H9 (cell line): ENCODE measurements around the gene TUT4. TPM values are rescaled to one million over a fixed set of nuclear protein-coding genes. Genes with fewer than 3 reads are reported as not detected.

Source experiments
- DNase-seq: peaks from one replicate; pipeline ENCODE4 v3.0.0-alpha.2; 2017
- H2AFZ ChIP-seq: one replicate; pipeline ENCODE4 v1.6.1; 2013; ENCODE audit warnings: mild to moderate bottlenecking, low read length, control low read depth, moderate library complexity
- H2AK5ac ChIP-seq: 2 replicates; pipeline ENCODE4 v1.6.1; 2013; ENCODE audit warnings: low read length, control low read depth, mixed read lengths; ENCODE audit not compliant: insufficient read length
- H2BK120ac ChIP-seq: one replicate; pipeline ENCODE4 v1.6.1; 2013; ENCODE audit warnings: low read depth, mild to moderate bottlenecking, low read length, control low read depth, inconsistent platforms; ENCODE audit not compliant: poor library complexity, severe bottlenecking
- H2BK12ac ChIP-seq: 2 replicates; pipeline ENCODE4 v1.6.1; 2013; ENCODE audit warnings: low read length, control low read depth, mixed read lengths, low read depth; ENCODE audit not compliant: insufficient read length
- H2BK15ac ChIP-seq: 2 replicates; pipeline ENCODE4 v1.6.1; 2013; ENCODE audit warnings: low read depth, low read length, control low read depth
- H2BK20ac ChIP-seq: one replicate; pipeline ENCODE4 v1.6.1; 2013; ENCODE audit warnings: low read depth, mild to moderate bottlenecking, low read length, control low read depth, inconsistent platforms; ENCODE audit not compliant: poor library complexity, severe bottlenecking
- H2BK5ac ChIP-seq: 2 replicates; pipeline ENCODE4 v1.6.1; 2013; ENCODE audit warnings: low read length, control low read depth, mixed read lengths; ENCODE audit not compliant: insufficient read length
- H3K14ac ChIP-seq: 2 replicates; pipeline ENCODE4 v1.6.1; 2013; ENCODE audit warnings: low read length, control low read depth; ENCODE audit not compliant: insufficient read depth
- H3K18ac ChIP-seq: 2 replicates; pipeline ENCODE4 v1.6.1; 2013; ENCODE audit warnings: low read depth, mild to moderate bottlenecking, mixed read lengths, low read length, control low read depth; ENCODE audit not compliant: insufficient read length
- H3K23ac ChIP-seq: 2 replicates; pipeline ENCODE4 v1.6.1; 2013; ENCODE audit warnings: low read length, control low read depth, mixed read lengths, low read depth; ENCODE audit not compliant: insufficient read length
- H3K23me2 ChIP-seq: 2 replicates; pipeline ENCODE4 v1.6.1; 2013; ENCODE audit warnings: low read depth, mild to moderate bottlenecking, mixed read lengths, low read length, control low read depth; ENCODE audit not compliant: insufficient read length, poor library complexity, severe bottlenecking
- H3K27ac ChIP-seq: 2 replicates; pipeline ENCODE4 v1.5.1; 2013; ENCODE audit warnings: low read length, control low read depth, mixed read lengths, low read depth; ENCODE audit not compliant: insufficient read length
- H3K27me3 ChIP-seq: 2 replicates; pipeline ENCODE4 v1.6.1; 2013; ENCODE audit warnings: low read length, control low read depth, inconsistent platforms; ENCODE audit not compliant: insufficient read depth
- H3K4ac ChIP-seq: 2 replicates; pipeline ENCODE4 v1.6.1; 2013; ENCODE audit warnings: low read depth, mild to moderate bottlenecking, control low read depth, inconsistent platforms, low read length, moderate library complexity
- H3K4me1 ChIP-seq: 2 replicates; pipeline ENCODE4 v1.6.1; 2013; ENCODE audit warnings: low read length, control low read depth, inconsistent platforms; ENCODE audit not compliant: insufficient read depth
- H3K4me2 ChIP-seq: 2 replicates; pipeline ENCODE4 v1.6.1; 2013; ENCODE audit warnings: low read length, control low read depth, mixed read lengths; ENCODE audit not compliant: insufficient read length, insufficient read depth
- H3K56ac ChIP-seq: 2 replicates; pipeline ENCODE4 v1.6.1; 2013; ENCODE audit warnings: low read depth, mild to moderate bottlenecking, mixed read lengths, low read length, control low read depth; ENCODE audit not compliant: insufficient read length
- H3K79me1 ChIP-seq: 2 replicates; pipeline ENCODE4 v1.6.1; 2013; ENCODE audit warnings: low read depth, mild to moderate bottlenecking, moderate library complexity, low read length, control low read depth, inconsistent platforms; ENCODE audit not compliant: insufficient read depth, poor library complexity, severe bottlenecking
- H3K79me2 ChIP-seq: 2 replicates; pipeline ENCODE4 v1.6.1; 2013; ENCODE audit warnings: low read length, control low read depth, inconsistent platforms; ENCODE audit not compliant: insufficient read depth
- H3K9ac ChIP-seq: 2 replicates; pipeline ENCODE4 v1.6.1; 2013; ENCODE audit warnings: low read length, control low read depth, mixed read lengths; ENCODE audit not compliant: insufficient read length; ENCODE audit errors: extremely low read depth
- H3K9me3 ChIP-seq: one replicate; pipeline ENCODE4 v1.6.1; 2013; ENCODE audit warnings: low read depth, low read length, inconsistent platforms; ENCODE audit not compliant: control insufficient read depth
- H3T11ph ChIP-seq: one replicate; pipeline ENCODE4 v1.6.1; 2013; ENCODE audit warnings: mild to moderate bottlenecking, low read length, control low read depth, inconsistent platforms
- H4K20me1 ChIP-seq: one replicate; pipeline ENCODE4 v1.6.1; 2013; ENCODE audit not compliant: control insufficient read depth, insufficient read length, insufficient read depth
- H4K5ac ChIP-seq: 2 replicates; pipeline ENCODE4 v1.6.1; 2013; ENCODE audit warnings: low read depth, mild to moderate bottlenecking, mixed read lengths, low read length, control low read depth; ENCODE audit not compliant: insufficient read length
- H4K8ac ChIP-seq: replicated peaks from 2 replicates; pipeline ENCODE4 v1.6.1; 2013; ENCODE audit warnings: low read length, control low read depth, mixed read lengths, low read depth; ENCODE audit not compliant: insufficient read length
- H4K91ac ChIP-seq: 2 replicates; pipeline ENCODE4 v1.6.1; 2013; ENCODE audit warnings: low read depth, mild to moderate bottlenecking, moderate library complexity, mixed read lengths, low read length, control low read depth; ENCODE audit not compliant: insufficient read length
- H3K27ac Mint-ChIP-seq, 3 experiments: 2 replicates in 2 of 3; 3 replicates in 1 of 3; pipeline ENCODE4 v1.8.0; 2020 to 2021; ENCODE audit warnings: mixed read lengths in 3 of 3, mild to moderate bottlenecking in 1 of 3, moderate library complexity in 1 of 3
- H3K27me3 Mint-ChIP-seq: 2 replicates; pipeline ENCODE4 v1.8.0; 2021; ENCODE audit warnings: low read depth, mild to moderate bottlenecking, moderate library complexity, mixed read lengths
- H3K36me3 Mint-ChIP-seq, 3 experiments: 2 replicates in 2 of 3; 3 replicates in 1 of 3; pipeline ENCODE4 v1.8.0; 2020 to 2021; ENCODE audit warnings: low read depth in 3 of 3, mixed read lengths in 3 of 3; ENCODE audit not compliant: insufficient read depth in 1 of 3
- H3K4me1 Mint-ChIP-seq, 2 experiments: 2 replicates each; pipeline ENCODE4 v1.8.0; 2020; ENCODE audit warnings: mixed read lengths in 2 of 2
- H3K4me3 Mint-ChIP-seq, 2 experiments: 2 replicates in 1 of 2; 3 replicates in 1 of 2; pipeline ENCODE4 v1.8.0; 2020 to 2021; ENCODE audit warnings: mild to moderate bottlenecking in 2 of 2, mixed read lengths in 2 of 2, moderate library complexity in 1 of 2
- H3K9me3 Mint-ChIP-seq, 2 experiments: 2 replicates in 1 of 2; 3 replicates in 1 of 2; pipeline ENCODE4 v1.8.0; 2020; ENCODE audit warnings: mild to moderate bottlenecking in 2 of 2, mixed read lengths in 2 of 2, moderate library complexity in 1 of 2
- WGBS: extraction: QIAGEN DNeasy Blood & Tissue Kit; methylation state at CpG from one replicate; pipeline ENCODE4 v1.1.7; 2013; ENCODE audit warnings: missing lambda C conversion rate, low lambda C conversion rate, mixed read lengths; ENCODE audit not compliant: insufficient read length; ENCODE audit errors: extremely low coverage; 5-methylcytosine and 5-hydroxymethylcytosine counted together
- total RNA-seq: library from RNA; stranded (reverse); gene quantifications from 2 replicates; pipeline ENCODE4 v1.2.1, GENCODE V29; 2021
- TF ChIP-seq, protein P1 (sequence below): fragments of 200-600 bp; sonication (generic); conservative IDR thresholded peaks from 3 replicates; pipeline ENCODE4 v1.8.0; 2021; ENCODE audit warnings: antibody characterized with exemption, mild to moderate bottlenecking

TUT4 gene
- total RNA-seq, 1 experiment from 2014 or later, result 59.3 TPM

DNA sequence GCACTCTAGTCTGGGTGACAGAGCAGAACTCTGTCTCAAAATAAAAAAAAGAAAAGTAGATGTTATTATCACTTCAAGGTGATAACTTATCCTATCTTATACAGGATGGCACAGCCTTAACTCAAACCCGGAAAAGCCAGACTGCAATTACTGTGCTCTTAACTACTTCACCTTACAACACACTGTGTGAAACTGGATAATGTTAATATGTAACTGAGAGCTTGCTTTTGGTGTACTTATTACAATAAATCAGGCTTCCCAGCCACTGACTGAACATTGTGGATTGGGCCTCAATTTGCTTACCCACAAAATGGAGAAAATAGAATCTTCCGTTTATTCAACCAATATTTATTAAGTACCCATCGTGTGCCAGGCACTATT lies 150.0 kb downstream of the TUT4 start:
- Histone ChIP-seq H2AK5ac (no peak overlapping the region), H3K23ac (no peak overlapping the region), H2BK15ac (no peak overlapping the region), H3K56ac (no peak overlapping the region), H2BK5ac (no peak overlapping the region), H2BK120ac (no peak overlapping the region), H3K4me2 (peak overlapping the region; percentile 96), H3T11ph (no peak overlapping the region), H3K23me2 (peaks cover 5% of the 10 kb centered on the region), H2BK12ac (no peak overlapping the region), H3K27ac (no peak overlapping the region), H3K9ac (peak overlapping the region; percentile 20), H3K4me1 (no peaks in the 10 kb centered on the region), H3K9me3 (no peaks in the 10 kb centered on the region), H3K14ac (no peak overlapping the region), H3K4ac (no peak overlapping the region), H2BK20ac (no peak overlapping the region), H4K91ac (no peak overlapping the region), H3K27me3 (no peaks in the 10 kb centered on the region), H3K79me1 (peaks cover 2% of the 10 kb centered on the region), H3K79me2 (peaks cover 15% of the 10 kb centered on the region; the same call in 1 of the 2 replicates), H2AFZ (no peak overlapping the region), H4K8ac (no peak overlapping the region), H3K18ac (no peak overlapping the region), H4K20me1 (no peaks in the 10 kb centered on the region), H4K5ac (no peak overlapping the region)
- DNase-seq, result no peak
- no CpG with 5 or more reads among the region's 3 CpGs for WGBS
- peak overlapping the region; percentile 100 for H3K4me3 Mint-ChIP-seq
- no peaks in the 10 kb centered on the region; a peak in 1 of 5 replicates for H3K9me3 Mint-ChIP-seq
- TF ChIP-seq, protein P1, sequence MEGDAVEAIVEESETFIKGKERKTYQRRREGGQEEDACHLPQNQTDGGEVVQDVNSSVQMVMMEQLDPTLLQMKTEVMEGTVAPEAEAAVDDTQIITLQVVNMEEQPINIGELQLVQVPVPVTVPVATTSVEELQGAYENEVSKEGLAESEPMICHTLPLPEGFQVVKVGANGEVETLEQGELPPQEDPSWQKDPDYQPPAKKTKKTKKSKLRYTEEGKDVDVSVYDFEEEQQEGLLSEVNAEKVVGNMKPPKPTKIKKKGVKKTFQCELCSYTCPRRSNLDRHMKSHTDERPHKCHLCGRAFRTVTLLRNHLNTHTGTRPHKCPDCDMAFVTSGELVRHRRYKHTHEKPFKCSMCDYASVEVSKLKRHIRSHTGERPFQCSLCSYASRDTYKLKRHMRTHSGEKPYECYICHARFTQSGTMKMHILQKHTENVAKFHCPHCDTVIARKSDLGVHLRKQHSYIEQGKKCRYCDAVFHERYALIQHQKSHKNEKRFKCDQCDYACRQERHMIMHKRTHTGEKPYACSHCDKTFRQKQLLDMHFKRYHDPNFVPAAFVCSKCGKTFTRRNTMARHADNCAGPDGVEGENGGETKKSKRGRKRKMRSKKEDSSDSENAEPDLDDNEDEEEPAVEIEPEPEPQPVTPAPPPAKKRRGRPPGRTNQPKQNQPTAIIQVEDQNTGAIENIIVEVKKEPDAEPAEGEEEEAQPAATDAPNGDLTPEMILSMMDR, result no peak
- H3K4me1 Mint-ChIP-seq, result peaks cover 21 to 23% of the 10 kb centered on the region in 2 experiments
- peak overlapping the region in 1 of 3 experiments; percentile 44; a peak in 2 of 7 replicates for H3K27ac Mint-ChIP-seq
- H3K36me3 Mint-ChIP-seq, result peaks cover 35 to 64% (median 50%) of the 10 kb centered on the region in 3 experiments
- H3K27me3 Mint-ChIP-seq, result no peaks in the 10 kb centered on the region
